CD14-positive monocyte (primary cell): ENCODE measurements around the gene MCL1. TPM values are rescaled to one million over a fixed set of nuclear protein-coding genes. Genes with fewer than 3 reads are reported as not detected.
"Not testable (repeated sequence)": the region's sequence is repeated elsewhere in the genome, so short reads cannot be mapped to it uniquely, and the experiment has no call there.

ENCODE experiments used
- DNase-seq, 3 donors: peaks; one replicate each; pipeline ENCODE4 v3.0.0-alpha.2; 2011 to 2022
- H2AFZ ChIP-seq: 2 replicates; pipeline ENCODE4 v1.6.0; 2012; ENCODE audit warnings: mild to moderate bottlenecking, low read depth, low read length, inconsistent platforms; ENCODE audit not compliant: insufficient read depth, poor library complexity, severe bottlenecking
- H3K27ac ChIP-seq, 2 donors: 1 replicate in 1 of 2; 2 replicates in 1 of 2; pipeline ENCODE4 v1.5.1; 2012 to 2013; ENCODE audit warnings: low read length in 2 of 2, control low read depth in 1 of 2, inconsistent platforms in 1 of 2, low read depth in 1 of 2, mild to moderate bottlenecking in 1 of 2
- H3K27me3 ChIP-seq, 2 donors: one replicate each; pipeline versions ENCODE4 v1.6.0 to v1.6.1; 2011 to 2013; ENCODE audit warnings: low read length in 2 of 2; ENCODE audit not compliant: control insufficient read depth in 2 of 2, insufficient read depth in 2 of 2
- H3K36me3 ChIP-seq, 2 donors: replicated peaks in 1 of 2; 1 replicate in 1 of 2; 2 replicates in 1 of 2; pipeline versions ENCODE4 v1.5.1 to v1.6.1; 2012 to 2013; ENCODE audit warnings: low read length in 2 of 2, control low read depth in 1 of 2, inconsistent platforms in 1 of 2, mild to moderate bottlenecking in 1 of 2; ENCODE audit not compliant: insufficient read depth in 2 of 2, control insufficient read depth in 1 of 2
- H3K4me1 ChIP-seq, 2 donors: 1 replicate in 1 of 2; 2 replicates in 1 of 2; pipeline versions ENCODE4 v1.5.1 to v1.6.1; 2012 to 2013; ENCODE audit warnings: low read length in 2 of 2, control low read depth in 1 of 2, inconsistent platforms in 1 of 2, mild to moderate bottlenecking in 1 of 2, moderate library complexity in 1 of 2; ENCODE audit not compliant: insufficient read depth in 2 of 2, control insufficient read depth in 1 of 2
- H3K4me2 ChIP-seq: replicated peaks from 2 replicates; pipeline ENCODE3; 2012; ENCODE audit warnings: low read length, moderate library complexity, mild to moderate bottlenecking; ENCODE audit not compliant: poor library complexity, severe bottlenecking; ENCODE audit errors: extremely low read depth
- H3K4me3 ChIP-seq, 3 experiments: fragments of 200-600 bp in 1 of 3; sonication (generic) in 1 of 3; replicated peaks in 1 of 3; 1 replicate in 2 of 3; 2 replicates in 1 of 3; pipeline ENCODE4 v1.5.1; 2011 to 2013; ENCODE audit warnings: low read length in 3 of 3, mild to moderate bottlenecking in 3 of 3, control low read depth in 2 of 3, low read depth in 2 of 3, inconsistent platforms in 1 of 3, moderate library complexity in 1 of 3
- H3K79me2 ChIP-seq: 2 replicates; pipeline ENCODE4 v1.6.0; 2012; ENCODE audit warnings: mild to moderate bottlenecking, control low read depth, inconsistent platforms, low read length, moderate library complexity; ENCODE audit not compliant: insufficient read depth
- H3K9ac ChIP-seq: 2 replicates; pipeline ENCODE4 v1.6.0; 2017; ENCODE audit warnings: low read length, mild to moderate bottlenecking; ENCODE audit not compliant: insufficient read depth, poor library complexity, severe bottlenecking
- H3K9me3 ChIP-seq, 2 donors: replicated peaks in 1 of 2; 1 replicate in 1 of 2; 2 replicates in 1 of 2; pipeline versions ENCODE4 v1.5.1 to v1.6.1; 2012 to 2013; ENCODE audit warnings: low read length in 2 of 2, control low read depth in 1 of 2; ENCODE audit not compliant: control insufficient read depth in 1 of 2, insufficient read depth in 1 of 2
- H4K20me1 ChIP-seq: 2 replicates; pipeline ENCODE4 v1.6.0; 2012; ENCODE audit warnings: mild to moderate bottlenecking, low read length, control low read depth, moderate library complexity; ENCODE audit not compliant: insufficient read depth
- H3K27ac Mint-ChIP-seq, 7 donors: one replicate each; pipeline ENCODE4 v1.8.0; 2020; ENCODE audit warnings: mild to moderate bottlenecking in 7 of 7, mixed read lengths in 7 of 7, moderate library complexity in 6 of 7, inconsistent platforms in 2 of 7
- H3K27me3 Mint-ChIP-seq, 3 donors: one replicate each; pipeline ENCODE4 v1.8.0; 2021 to 2022; ENCODE audit warnings: low read depth in 3 of 3, mild to moderate bottlenecking in 3 of 3, mixed read lengths in 3 of 3, moderate library complexity in 3 of 3, inconsistent platforms in 1 of 3
- H3K36me3 Mint-ChIP-seq, 2 donors: one replicate each; pipeline ENCODE4 v1.8.0; 2020; ENCODE audit warnings: mixed read lengths in 2 of 2, inconsistent platforms in 1 of 2, mild to moderate bottlenecking in 1 of 2
- H3K4me1 Mint-ChIP-seq: one replicate; pipeline ENCODE4 v1.8.0; 2020; ENCODE audit warnings: mild to moderate bottlenecking, mixed read lengths
- H3K4me3 Mint-ChIP-seq, 2 donors: one replicate each; pipeline ENCODE4 v1.8.0; 2020; ENCODE audit warnings: mild to moderate bottlenecking in 2 of 2, mixed read lengths in 2 of 2, moderate library complexity in 1 of 2
- H3K9me3 Mint-ChIP-seq, 7 donors: one replicate each; pipeline ENCODE4 v1.8.0; 2020 to 2022; ENCODE audit warnings: mixed read lengths in 7 of 7, mild to moderate bottlenecking in 6 of 7, moderate library complexity in 6 of 7, inconsistent platforms in 2 of 7
- CTCF ChIP-seq: fragments of 200-600 bp; IDR thresholded peaks from one replicate; pipeline ENCODE4 v1.8.0; 2022; ENCODE audit warnings: antibody characterized with exemption, mild to moderate bottlenecking
- WGBS: methylation state at CpG from one replicate; pipeline ENCODE4 v1.1.5; 2013; ENCODE audit warnings: missing lambda C conversion rate; ENCODE audit not compliant: insufficient coverage; 5-methylcytosine and 5-hydroxymethylcytosine counted together
- intact Hi-C, 2 donors: fragments of 100-400 bp; cut with micrococcal nuclease; formaldehyde crosslinking; loops; one replicate each; pipeline versions ENCODE4 v1.15.0 to v1.15.1; 2023
- polyA plus RNA-seq, 3 donors: library from polyadenylated mRNA; depleted of rRNA in 1 of 3; unstranded in 2 of 3; stranded (reverse) in 1 of 3; fragments of 300-500 nt in 2 of 3; fragments of >200 nt in 1 of 3; fragmentation: Illumina TruSeq in 2 of 3; gene quantifications; 1 replicate in 2 of 3; 2 replicates in 1 of 3; pipeline ENCODE4 v1.2.3, GENCODE V29; 2012 to 2021

The MCL1 gene
- polyA plus RNA-seq, 3 donors = 287 to 2,076 (median 301) TPM

- whole genome bisulfite sequencing = 80% methylated on average over 1 of the region's 4 CpGs
- H3K9me3 ChIP-seq = no peaks in the 10 kb centered on the region
- no peak for DNase-seq
- peaks cover 94% of the 10 kb centered on the region for H4K20me1 ChIP-seq
- H3K9me3 Mint-ChIP-seq = peaks cover 5 to 18% (median 12%) of the 10 kb centered on the region in 7 donors
- H3K4me3 ChIP-seq = peak overlapping the region; percentile 81 to 100 (median 100)
- peaks cover 70 to 89% of the 10 kb centered on the region in 2 donors for H3K36me3 Mint-ChIP-seq
- H3K27ac Mint-ChIP-seq = peak overlapping the region; percentile 31 to 98 (median 68)
- intact Hi-C loops = loop anchor here in 1 of 2 donors (5.0 kb wide), 1 partner anchor 37 kb away; no protein-coding TSS in a partner anchor
- peaks cover 58% of the 10 kb centered on the region for H3K4me1 Mint-ChIP-seq
- H2AFZ ChIP-seq = no peak overlapping the region
- H3K27ac ChIP-seq = peak overlapping the region in 1 of 2 donors; percentile 97
- H3K4me1 ChIP-seq = peaks cover 36 to 65% of the 10 kb centered on the region in 2 donors
- H3K36me3 ChIP-seq = peaks cover 60 to 81% of the 10 kb centered on the region in 2 donors
- peak overlapping the region; percentile 100 for H3K9ac ChIP-seq
- H3K27me3 ChIP-seq = no peaks in the 10 kb centered on the region
- H3K27me3 Mint-ChIP-seq = peaks cover 0 to 16% (median 2%) of the 10 kb centered on the region in 3 donors
- peaks cover 98% of the 10 kb centered on the region for H3K79me2 ChIP-seq
- H3K4me3 Mint-ChIP-seq = peak overlapping the region; percentile 96 to 99
- peak overlapping the region; percentile 92 for H3K4me2 ChIP-seq
- TF ChIP-seq CTCF = no peak
Measured at GRCh38 chr1:150575072-150575489, 4.3 kb downstream of the MCL1 start.

- Mint-ChIP-seq H3K9me3 (peaks cover 5 to 18% (median 12%) of the 10 kb centered on the region in 7 donors), H3K27me3 (peaks cover 0 to 16% (median 2%) of the 10 kb centered on the region in 3 donors), H3K4me3 (peak overlapping the region; percentile 96 to 99), H3K4me1 (peaks cover 60% of the 10 kb centered on the region), H3K27ac (peak overlapping the region; percentile 37 to 78 (median 63)), H3K36me3 (peaks cover 76 to 95% of the 10 kb centered on the region in 2 donors)
- Histone ChIP-seq H3K36me3 (peaks cover 60 to 87% of the 10 kb centered on the region in 2 donors), H3K4me1 (peaks cover 39 to 67% of the 10 kb centered on the region in 2 donors), H3K9ac (peak overlapping the region; percentile 100), H3K4me3 (peak overlapping the region; percentile 81 to 100 (median 100)), H3K79me2 (peaks cover 100% of the 10 kb centered on the region), H3K4me2 (peak overlapping the region; percentile 92), H3K27ac (peak overlapping the region in 1 of 2 donors; percentile 97), H3K9me3 (no peaks in the 10 kb centered on the region), H4K20me1 (peaks cover 100% of the 10 kb centered on the region), H2AFZ (no peak overlapping the region), H3K27me3 (no peaks in the 10 kb centered on the region)
- no peak for TF ChIP-seq CTCF
- intact Hi-C loops = loop anchor here in 1 of 2 donors (5.0 kb wide), 1 partner anchor 38 kb away; no protein-coding TSS in a partner anchor
- DNase-seq = no peak
- 100% methylated on average over 4 of the region's 6 CpGs for WGBS
Measured at GRCh38 chr1:150574260-150575071, 4.9 kb downstream of the MCL1 start.

GRCh38 chr1:150573648-150574071 lies 5.8 kb downstream of the MCL1 start:
- H2AFZ ChIP-seq, H3K9me3 ChIP-seq, H3K27me3 ChIP-seq, H3K9ac ChIP-seq, H3K27ac ChIP-seq, DNase-seq, intact Hi-C loops: not testable (repeated sequence)
- peaks cover 5 to 16% (median 11%) of the 10 kb centered on the region in 7 donors for H3K9me3 Mint-ChIP-seq
- H3K4me3 Mint-ChIP-seq = peak overlapping the region; percentile 39 to 69
- H3K27ac Mint-ChIP-seq = peak overlapping the region; percentile 50 to 80 (median 78)
- peaks cover 100% of the 10 kb centered on the region for H3K79me2 ChIP-seq
- H3K36me3 Mint-ChIP-seq = peaks cover 77 to 95% of the 10 kb centered on the region in 2 donors
- peaks cover 0 to 16% (median 2%) of the 10 kb centered on the region in 3 donors for H3K27me3 Mint-ChIP-seq
- H3K4me1 ChIP-seq = peaks cover 47 to 75% of the 10 kb centered on the region in 2 donors
- peak overlapping the region; percentile 47 for H3K4me2 ChIP-seq
- 89% methylated on average over 9 of the region's 13 CpGs for WGBS
- H3K4me1 Mint-ChIP-seq = peaks cover 69% of the 10 kb centered on the region
- H3K4me3 ChIP-seq = peak overlapping the region in 1 of 3 experiments; percentile 100
- peaks cover 60 to 87% of the 10 kb centered on the region in 2 donors for H3K36me3 ChIP-seq
- H4K20me1 ChIP-seq = peaks cover 100% of the 10 kb centered on the region
